Measurements from ENCODE around the gene NHEJ1. TPM values are rescaled to one million over a fixed set of nuclear protein-coding genes. Genes with fewer than 3 reads are reported as not detected.
A peak's percentile ranks its signal among the peaks of the same experiment; 100 is the strongest.

Gene NHEJ1
- total and polyA plus RNA-seq, 2 of the 13 experiments (the other 11 are each of a cell fraction or from before 2014, with no cell fraction given), result 30.0 to 30.7 TPM

DNA sequence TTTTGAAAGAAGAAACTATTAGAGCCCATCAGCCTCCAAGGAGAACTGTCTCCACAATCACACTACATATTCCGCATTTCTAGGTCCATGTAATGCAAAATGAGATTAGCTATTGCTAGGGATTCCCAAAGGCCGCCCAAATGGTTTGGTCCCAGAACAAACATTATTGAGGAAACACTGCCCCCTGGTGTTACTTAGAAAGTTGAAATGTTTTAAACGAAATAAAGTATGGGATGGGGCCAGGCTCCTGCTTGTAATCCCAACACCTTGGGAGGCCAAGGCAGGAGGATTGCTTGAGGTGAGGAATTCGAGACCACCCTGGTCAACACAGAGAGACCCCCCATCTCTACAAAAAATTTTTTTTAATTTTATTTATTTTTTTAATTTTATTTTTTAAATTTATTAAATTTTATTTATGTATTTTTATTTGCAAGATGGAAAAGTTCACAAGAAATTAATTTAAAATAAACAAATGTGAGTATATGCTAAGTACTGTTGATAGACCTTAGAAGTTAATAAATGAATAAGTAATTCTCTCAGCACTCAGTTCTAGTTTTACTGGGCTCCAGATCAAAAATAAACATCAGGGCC lies 5.5 kb downstream of the NHEJ1 start (continued):
- TF ChIP-seq, protein P1, sequence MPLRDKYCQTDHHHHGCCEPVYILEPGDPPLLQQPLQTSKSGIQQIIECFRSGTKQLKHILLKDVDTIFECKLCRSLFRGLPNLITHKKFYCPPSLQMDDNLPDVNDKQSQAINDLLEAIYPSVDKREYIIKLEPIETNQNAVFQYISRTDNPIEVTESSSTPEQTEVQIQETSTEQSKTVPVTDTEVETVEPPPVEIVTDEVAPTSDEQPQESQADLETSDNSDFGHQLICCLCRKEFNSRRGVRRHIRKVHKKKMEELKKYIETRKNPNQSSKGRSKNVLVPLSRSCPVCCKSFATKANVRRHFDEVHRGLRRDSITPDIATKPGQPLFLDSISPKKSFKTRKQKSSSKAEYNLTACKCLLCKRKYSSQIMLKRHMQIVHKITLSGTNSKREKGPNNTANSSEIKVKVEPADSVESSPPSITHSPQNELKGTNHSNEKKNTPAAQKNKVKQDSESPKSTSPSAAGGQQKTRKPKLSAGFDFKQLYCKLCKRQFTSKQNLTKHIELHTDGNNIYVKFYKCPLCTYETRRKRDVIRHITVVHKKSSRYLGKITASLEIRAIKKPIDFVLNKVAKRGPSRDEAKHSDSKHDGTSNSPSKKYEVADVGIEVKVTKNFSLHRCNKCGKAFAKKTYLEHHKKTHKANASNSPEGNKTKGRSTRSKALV (CRISPR knock-in tag; IDR thresholded peaks at IDR 0.05), result no peak
- TF ChIP-seq FOSL1 (CRISPR knock-in tag; IDR thresholded peaks at IDR 0.05; ENCODE audit: borderline replicate concordance) (no peak), CTCF (CRISPR knock-in tag; IDR thresholded peaks at IDR 0.05) (peak; percentile 86), ZBTB8A (CRISPR knock-in tag; IDR thresholded peaks at IDR 0.05; ENCODE audit: borderline replicate concordance, low read depth) (no peak), ERF (CRISPR knock-in tag; IDR thresholded peaks at IDR 0.05) (0 out of 2 replicates have a peak, but pooled peaks have one; percentile 26), TAF1 (CRISPR knock-in tag; IDR thresholded peaks at IDR 0.05) (no peak), ZNF790 (CRISPR knock-in tag; IDR thresholded peaks at IDR 0.05; ENCODE audit: borderline replicate concordance) (no peak), KMT2B (CRISPR knock-in tag; IDR thresholded peaks at IDR 0.05) (no peak), GRHL1 (CRISPR knock-in tag; conservative IDR thresholded peaks at IDR 0.05) (no peak), CEBPG (CRISPR knock-in tag; IDR thresholded peaks at IDR 0.05) (0 out of 2 replicates have a peak, but pooled peaks have one; percentile 11), ZNF382 (CRISPR knock-in tag; IDR thresholded peaks at IDR 0.05; ENCODE audit: borderline replicate concordance) (no peak), HOXA3 (CRISPR knock-in tag; IDR thresholded peaks at IDR 0.05) (no peak), PRDM10 (CRISPR knock-in tag; IDR thresholded peaks at IDR 0.05; ENCODE audit: low read depth) (peak; percentile 63; the same call in 1 of the 2 replicates), HOXA9 (CRISPR knock-in tag; IDR thresholded peaks at IDR 0.05; ENCODE audit: borderline replicate concordance) (no peak), POLR2G (IDR thresholded peaks at IDR 0.05; ENCODE audit: low read depth, low read length) (no peak), ZNF17 (CRISPR knock-in tag; IDR thresholded peaks at IDR 0.05) (no peak)
- TF ChIP-seq, protein P2, sequence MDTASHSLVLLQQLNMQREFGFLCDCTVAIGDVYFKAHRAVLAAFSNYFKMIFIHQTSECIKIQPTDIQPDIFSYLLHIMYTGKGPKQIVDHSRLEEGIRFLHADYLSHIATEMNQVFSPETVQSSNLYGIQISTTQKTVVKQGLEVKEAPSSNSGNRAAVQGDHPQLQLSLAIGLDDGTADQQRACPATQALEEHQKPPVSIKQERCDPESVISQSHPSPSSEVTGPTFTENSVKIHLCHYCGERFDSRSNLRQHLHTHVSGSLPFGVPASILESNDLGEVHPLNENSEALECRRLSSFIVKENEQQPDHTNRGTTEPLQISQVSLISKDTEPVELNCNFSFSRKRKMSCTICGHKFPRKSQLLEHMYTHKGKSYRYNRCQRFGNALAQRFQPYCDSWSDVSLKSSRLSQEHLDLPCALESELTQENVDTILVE (CRISPR knock-in tag; IDR thresholded peaks at IDR 0.05), result peak; percentile 39; the same call in 1 of the 2 replicates
- TF ChIP-seq, protein P3, sequence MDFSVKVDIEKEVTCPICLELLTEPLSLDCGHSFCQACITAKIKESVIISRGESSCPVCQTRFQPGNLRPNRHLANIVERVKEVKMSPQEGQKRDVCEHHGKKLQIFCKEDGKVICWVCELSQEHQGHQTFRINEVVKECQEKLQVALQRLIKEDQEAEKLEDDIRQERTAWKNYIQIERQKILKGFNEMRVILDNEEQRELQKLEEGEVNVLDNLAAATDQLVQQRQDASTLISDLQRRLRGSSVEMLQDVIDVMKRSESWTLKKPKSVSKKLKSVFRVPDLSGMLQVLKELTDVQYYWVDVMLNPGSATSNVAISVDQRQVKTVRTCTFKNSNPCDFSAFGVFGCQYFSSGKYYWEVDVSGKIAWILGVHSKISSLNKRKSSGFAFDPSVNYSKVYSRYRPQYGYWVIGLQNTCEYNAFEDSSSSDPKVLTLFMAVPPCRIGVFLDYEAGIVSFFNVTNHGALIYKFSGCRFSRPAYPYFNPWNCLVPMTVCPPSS (IDR thresholded peaks at IDR 0.05), result no peak

Data from HepG2 (cell line).